Esophagus muscularis mucosa (tissue), 4 donors: ENCODE data around the gene SLC16A13.

ENCODE experiments used
- CTCF ChIP-seq, 3 experiments: fragments of 200-600 bp in 2 of 3; fragments of 450-650 bp in 1 of 3; sonication (generic) in 2 of 3; IDR thresholded peaks; one replicate each; pipeline ENCODE4 v1.5.1; 2017 to 2019; ENCODE audit warnings: antibody characterized with exemption in 3 of 3, mild to moderate bottlenecking in 2 of 3, moderate library complexity in 1 of 3
- EP300 ChIP-seq: sonication (generic); formaldehyde crosslinking; IDR thresholded peaks from one replicate; pipeline ENCODE4 v1.6.1; 2017; ENCODE audit warnings: antibody characterized with exemption
- POLR2A ChIP-seq: fragments of 450-650 bp; IDR thresholded peaks from one replicate; pipeline ENCODE4 v1.6.1; 2017; ENCODE audit warnings: antibody characterized with exemption, moderate library complexity, mild to moderate bottlenecking, low read depth
- POLR2AphosphoS5 ChIP-seq, 2 donors: sonication (generic); formaldehyde crosslinking; IDR thresholded peaks; one replicate each; pipeline ENCODE4 v1.6.1; 2017; ENCODE audit warnings: antibody characterized with exemption in 2 of 2

- TF ChIP-seq CTCF (IDR thresholded peaks at IDR 0.05) (no peak), POLR2AphosphoS5 (IDR thresholded peaks at IDR 0.05) (no peak), POLR2A (no peak), EP300 (no peak)
Observed at GRCh38 chr17:7043182-7043496, 7.3 kb downstream of the SLC16A13 start.
